Dedifferentiated amniotic fluid mesenchymal stem cell (primary cell): ENCODE data around the gene RXRA.

Experiments
- DNase-seq: peaks from one replicate; pipeline ENCODE4 v3.0.0-alpha.2; 2016; ENCODE audit errors: extremely low spot score

RXRA gene

DNA sequence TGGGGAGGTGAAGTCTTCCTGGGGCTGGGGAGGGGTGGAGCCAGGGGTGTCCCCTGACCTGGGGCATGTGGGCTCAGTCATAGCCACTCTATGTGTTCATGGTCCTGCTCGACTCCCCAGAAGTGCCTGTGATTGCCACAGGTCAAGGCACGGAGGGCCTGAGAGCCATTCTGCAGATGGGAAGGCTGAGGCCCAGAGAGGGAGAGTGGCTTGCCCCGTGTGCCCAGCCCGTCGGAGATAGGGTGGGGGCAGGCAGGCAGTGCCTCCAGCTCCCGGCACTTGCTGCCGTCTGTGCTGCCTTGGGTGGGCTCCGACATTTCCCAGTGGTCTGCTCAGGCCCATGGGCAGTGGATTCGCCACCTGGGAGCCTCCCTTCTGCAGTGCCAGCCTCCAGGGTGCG is 74.0 kb downstream of the RXRA start:
- DNase-seq = no peak

DNA sequence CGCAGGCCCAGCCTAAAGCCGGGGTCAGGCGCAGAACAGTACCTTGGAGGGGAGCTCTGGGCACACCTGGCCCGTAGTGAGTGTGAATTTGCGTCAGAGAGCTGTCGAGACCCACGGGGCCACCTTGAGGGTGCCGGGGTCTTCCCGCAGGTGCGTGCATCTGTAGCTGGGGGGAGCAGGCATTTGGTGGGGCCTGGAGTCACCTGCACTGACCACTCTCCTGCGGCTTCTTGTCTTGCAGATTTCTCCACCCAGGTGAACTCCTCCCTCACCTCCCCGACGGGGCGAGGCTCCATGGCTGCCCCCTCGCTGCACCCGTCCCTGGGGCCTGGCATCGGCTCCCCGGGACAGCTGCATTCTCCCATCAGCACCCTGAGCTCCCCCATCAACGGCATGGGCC is 75.1 kb downstream of the RXRA start:
- DNase-seq = no peak

DNA sequence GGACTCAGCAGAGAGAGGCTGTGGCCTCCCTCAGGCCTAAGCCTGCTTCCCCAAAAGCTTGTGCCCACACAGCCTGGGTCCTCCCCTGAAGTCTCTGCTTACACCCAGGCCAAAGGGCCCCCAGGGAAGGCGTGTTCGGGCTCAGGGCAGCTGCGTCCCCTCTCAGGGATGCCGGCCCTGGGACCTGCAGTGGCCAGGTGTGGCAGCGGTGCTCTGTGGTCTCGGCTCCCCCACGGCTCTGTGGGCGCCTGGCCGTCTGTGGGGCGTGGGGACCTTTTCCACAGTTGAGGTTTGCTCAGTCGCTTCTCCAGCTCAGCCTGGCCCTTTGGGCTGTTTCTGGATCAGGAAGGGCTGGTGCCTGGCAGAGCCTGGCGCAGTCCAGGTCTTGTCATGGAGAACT is 75.9 kb downstream of the RXRA start:
- no peak for DNase-seq

DNA sequence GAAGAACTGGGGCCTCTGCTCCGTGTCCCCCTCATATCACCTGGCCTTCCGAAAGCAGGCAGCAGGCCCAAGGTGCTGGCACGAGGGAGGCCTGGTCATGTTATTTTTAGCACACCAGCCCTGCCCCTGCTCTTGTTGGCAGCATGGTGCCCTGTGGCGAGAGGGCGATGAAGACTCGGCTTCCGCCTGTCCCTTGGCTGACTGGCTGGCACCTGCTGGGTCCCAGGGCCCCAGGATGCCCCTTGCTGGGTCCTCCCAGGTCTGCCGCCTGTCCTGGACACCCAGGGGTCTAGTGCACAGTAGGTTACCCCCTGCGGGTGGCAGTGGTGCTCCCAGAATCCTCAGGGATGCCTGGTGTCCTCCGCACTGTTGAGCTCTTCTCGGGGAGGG is 77.0 kb downstream of the RXRA start:
- DNase-seq = no peak

DNA sequence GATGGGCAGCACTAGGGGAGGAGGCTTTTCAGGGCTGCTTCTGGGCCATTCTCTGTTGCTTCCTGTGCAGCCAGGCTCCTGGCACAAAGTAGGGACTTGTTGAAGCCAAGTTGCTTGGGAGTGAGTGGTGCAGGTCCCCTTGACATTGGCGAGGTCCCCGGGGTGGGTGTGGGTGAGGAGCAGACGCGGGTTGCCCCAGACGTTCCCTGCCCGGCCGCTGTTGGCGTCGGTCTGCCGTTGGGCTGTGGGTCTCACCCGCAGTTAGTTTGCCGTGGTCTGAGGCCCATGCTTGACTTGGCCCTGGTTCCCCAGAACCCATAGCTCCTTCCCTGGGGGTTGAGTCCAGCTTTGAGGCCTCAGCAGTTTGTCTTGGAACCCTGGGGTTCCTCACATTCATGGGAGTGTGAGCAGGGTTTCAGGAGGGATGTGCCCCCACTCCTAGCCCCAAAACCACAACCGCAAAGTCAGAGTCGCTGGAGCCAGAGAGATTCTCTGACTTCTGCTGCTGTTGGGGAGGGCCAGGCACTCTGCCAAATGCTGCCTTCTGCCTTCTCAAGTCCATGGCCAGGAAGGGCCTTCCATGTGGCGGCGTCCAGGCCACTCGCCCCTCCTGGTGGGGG is 77.5 kb downstream of the RXRA start:
- DNase-seq = no peak

DNA sequence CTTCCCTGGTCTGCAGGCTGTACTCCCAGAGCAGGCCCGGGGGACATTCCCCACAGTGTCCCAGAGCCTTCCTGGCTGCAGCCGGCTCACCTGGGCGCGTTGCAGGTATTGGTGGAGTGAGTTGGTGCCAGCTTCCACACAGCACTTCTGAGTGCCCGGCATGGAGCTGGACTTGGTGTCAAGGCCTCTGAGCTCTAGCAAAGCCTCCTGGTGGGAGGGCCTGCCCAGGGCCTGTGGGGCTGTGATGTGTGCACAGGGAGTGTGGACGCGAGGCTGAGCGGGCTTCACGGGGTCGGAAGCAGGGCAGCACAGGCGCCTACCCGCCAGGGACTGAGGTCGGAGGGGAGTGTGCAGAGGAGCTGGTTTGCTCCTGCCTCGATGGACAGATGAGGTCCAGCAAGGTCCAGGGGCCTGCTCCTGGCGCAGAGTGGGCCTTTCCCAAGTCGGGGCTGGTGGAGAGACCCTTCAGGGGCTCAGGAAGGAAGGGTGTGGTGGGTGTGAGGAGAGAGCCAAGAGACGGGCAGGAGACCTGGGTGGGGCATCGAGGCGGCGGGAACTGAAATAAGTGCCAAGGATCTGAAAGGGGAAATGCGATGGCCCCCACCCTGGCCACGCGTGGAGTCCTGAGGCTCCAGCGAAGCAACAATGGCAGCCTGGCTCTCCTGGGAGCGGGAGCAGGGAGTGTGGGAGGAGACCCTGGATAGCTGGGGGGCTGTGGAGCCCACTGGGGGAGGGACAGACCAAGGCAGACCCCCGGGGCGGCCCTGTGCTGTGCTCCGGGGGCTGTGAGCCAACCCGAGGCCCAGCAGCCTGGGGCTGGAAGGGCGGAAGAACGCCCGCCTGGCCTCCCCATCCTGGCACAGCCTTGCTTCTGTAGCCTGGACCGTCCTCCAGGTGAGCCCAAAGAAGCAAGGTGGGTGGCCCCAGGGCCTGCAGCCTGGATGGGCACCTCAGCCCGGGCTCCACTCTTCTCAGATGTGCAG is 78.4 kb downstream of the RXRA start:
- no peak for DNase-seq

DNA sequence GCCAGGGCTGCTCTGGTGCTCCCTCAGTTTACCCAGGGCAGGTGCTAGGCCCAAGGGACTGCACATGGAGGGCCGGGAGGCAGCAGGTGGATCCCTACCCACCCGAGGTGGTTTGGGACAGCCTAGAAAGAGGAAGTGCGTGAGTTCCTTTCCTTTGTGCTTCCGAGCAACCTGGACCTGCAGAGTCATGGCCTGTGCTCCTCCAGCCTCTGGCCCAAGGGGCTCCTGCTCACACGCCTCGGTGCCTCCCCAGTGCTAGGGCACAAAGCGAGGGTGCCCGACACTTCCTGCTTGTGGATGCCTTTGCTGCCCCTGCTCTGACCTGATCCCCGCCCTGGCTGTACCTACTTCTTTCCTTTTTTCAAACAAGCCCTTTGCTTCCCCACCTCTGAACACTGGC is 79.3 kb downstream of the RXRA start:
- no peak for DNase-seq

DNA sequence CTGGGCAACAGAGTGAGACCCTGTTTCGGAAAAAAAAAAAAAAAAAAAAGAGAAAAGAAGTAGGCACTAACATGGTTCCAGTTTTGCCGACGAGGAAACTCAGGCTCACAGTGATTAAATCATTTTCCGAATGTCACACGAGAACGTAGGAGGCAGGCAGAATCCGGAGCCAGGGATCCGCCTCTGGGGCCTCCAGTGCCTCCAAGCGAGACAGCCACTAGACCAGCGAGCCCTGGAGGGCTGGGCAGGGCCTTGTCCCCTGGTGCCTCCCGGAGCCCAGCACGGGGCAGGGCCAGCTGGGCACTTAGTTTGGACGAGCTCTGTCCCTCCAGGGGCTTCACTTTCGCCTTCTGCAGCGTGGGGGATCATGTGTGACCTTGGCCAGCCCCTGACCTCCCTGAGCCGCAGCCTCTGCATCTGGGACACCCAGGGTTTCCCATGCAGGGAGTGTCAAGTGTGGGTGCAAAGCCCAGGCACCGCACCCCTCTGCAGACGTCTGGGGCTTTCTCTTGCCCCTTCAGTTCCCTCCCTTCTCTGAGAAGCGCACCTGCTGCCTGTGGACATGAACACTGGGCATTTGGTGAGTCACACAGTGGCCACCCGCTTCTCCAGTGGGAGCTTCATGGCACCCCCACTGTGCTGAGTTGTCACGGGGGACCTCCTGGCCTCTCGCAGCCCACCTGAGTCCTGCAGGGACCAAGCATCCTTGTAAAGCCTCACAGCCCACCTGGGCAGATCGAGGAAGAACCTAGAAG is 80.3 kb downstream of the RXRA start:
- DNase-seq = peak; percentile 17

DNA sequence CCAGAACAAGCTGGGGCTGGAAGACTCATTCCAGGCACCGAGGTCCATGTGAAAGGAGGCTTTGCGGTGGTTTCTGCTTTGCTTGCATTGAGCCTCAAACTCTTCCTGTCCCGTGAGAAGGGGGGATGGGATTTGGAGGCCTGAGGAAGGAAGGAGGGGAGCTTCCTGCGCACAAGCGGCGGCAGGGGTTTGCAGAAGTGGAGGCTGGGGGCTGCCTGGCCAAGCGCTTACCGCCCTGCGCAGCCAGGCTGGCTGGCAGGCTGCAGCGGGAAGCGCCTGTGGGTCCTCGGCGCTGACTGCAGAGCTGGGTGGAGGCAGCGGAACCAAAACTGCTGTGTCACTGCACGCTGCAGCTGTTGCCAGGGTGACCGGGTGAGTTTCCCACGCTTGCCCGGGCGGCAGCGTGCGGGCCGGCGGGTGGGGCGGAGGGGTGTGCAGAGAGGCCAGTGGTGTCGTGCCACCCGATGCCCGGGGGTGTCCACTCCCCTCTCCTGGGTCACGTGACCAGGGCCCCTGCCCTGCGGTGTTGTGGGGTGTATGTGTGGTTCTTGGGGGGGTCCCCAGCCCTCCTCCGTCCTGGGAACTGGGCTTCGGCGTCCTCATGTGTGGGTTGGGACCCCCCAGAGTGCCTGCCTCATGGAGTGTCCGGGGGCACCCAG is 81.0 kb downstream of the RXRA start:
- DNase-seq = peak; percentile 91

DNA sequence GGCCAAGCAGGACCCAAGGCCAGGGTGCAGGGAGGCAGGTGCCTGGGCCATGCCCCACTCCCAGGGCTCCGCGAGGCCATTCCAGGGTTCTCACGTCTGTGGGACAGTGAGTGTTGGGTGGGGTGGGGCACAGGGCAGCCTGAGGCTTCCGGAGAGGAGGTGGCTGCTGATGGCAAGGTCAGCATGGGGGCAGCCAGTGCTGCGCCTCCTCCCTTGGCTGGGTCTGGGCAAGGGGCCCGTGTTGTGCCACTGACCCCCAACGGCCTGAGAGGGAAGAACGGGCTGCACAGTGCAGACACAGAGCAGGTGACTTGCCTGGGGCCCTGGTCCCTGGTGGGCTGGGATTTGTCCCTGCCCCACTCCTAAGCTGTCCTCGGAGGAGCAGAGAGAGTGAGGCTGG is 82.1 kb downstream of the RXRA start:
- no peak for DNase-seq

DNA sequence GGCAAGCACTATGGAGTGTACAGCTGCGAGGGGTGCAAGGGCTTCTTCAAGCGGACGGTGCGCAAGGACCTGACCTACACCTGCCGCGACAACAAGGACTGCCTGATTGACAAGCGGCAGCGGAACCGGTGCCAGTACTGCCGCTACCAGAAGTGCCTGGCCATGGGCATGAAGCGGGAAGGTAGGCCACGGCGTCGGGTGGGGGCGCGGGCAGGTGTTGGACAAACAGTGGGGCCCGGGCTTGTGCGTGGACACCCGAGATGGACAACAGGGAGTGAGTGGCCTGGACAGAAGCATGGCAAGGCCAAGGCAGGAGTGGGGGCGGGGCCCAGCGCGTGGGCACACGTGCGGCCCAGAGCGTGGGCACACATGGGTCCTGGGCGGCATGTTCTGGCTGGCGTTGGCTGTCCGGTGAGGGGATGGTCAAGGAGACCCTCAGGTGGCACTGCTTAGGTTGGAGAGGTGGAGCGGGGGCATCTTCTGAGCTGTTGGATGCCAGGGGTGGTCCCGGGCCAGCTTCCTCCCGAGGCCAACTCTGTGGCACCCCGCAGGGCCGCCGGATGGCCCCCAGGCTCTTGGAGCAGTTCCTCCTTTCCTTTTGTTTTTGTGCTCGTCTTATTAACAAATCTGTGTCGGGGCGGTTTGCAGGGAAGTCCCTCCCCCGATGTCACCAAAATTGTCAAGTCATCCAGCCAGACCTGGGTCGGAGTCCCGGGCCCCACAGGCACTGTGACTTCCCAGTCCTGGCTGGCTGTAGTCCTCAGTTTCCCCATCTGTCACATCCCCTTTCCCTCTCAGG is 82.9 kb downstream of the RXRA start:
- DNase-seq = no peak

DNA sequence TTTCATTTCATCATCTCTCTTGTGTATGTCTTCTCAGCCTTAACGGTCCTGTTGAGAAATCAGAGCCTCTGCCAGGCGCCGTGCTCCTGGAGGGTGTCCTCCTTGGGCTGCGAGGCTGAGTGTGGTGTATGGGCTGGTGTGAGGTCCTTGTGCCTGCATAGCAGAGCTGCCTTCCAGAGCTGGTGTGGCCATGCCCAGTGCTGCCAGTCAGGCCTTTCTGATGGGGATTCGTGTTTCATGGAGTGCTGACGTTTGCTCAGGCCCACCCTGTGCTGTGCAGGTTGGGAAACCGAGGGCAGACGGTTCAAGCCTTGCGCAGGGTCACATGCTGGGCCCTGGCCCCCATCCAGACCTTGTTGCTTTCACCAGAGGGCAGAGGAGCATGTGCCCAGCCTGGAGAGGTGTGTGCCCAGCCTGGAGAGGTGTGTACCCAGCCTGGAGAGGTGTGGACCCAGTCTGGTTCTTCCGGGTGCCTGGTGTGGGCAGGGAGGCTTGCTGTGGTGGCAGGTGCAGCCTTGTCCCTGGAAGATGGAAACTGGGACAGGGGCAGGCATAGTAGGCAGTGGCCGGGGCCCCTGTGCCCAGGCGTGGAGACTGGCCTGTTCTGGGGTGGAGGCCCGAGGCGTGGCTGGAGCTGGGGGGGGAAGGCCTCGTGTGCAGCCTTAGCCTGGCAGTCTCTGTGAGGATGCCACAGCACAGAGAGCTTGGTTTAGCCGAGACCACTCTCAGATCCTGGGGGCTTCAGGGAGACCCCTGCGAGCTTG is 84.0 kb downstream of the RXRA start:
- no peak for DNase-seq

DNA sequence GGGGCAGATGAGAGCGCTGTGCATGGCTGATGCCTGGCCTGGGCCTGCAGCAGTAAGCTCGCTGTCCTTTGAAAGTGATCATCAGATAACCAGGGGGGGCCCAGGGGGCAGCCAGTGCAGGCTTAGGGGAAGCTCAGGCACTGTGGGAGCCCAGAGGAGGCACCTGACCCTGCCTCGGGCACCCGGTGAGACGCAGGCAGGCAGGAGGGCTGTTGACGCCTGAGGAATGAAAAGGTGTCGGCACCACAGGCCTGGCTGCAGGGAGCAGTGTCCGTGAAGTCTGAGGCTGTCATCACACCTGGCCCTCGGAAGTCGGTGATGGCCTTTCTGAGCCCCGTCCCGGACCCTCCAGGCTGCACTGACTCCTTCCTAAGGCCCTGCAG is 84.6 kb downstream of the RXRA start:
- no peak for DNase-seq

DNA sequence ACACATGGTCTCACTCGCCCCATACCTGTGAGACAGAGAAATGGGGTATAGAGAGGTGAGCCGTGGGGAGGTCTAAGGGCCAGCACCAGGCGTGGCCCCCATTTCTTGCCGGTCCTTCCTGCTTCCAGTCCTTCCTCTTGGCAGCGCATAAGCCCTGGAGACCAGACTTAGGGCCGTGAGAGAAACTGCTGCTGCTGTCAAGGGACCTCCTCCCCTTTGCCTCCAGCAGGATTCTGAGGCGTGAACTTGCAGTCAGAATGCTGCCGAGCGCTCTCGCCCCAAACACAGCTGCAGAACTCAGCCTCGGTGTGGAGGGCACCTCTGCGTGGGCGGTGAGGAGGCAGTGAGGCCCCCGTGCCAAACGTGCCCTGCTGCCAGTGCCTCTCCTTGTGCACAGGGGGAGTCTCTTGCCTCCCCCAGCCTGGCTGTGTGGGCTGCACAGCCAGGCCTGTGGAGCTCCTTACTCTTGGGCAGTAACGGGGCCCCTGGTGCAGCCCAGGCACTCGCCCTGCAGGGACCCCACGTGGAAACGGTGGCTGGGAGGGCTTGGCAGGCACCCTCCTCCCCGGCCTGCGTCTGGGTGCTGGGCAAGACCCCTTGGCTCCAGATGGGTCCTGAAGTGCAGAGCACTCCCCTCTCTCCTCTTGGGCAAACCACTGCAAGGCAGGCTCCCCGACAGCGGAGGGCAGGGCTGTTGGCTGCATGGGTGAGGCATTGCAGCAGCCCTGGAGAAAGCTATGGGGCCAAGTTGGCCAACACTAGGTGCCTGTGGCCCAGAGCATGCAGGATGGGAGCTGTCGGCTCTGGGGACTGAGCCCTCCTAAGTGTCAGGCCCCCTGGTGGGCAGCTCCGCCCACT is 85.4 kb downstream of the RXRA start:
- DNase-seq = no peak

DNA sequence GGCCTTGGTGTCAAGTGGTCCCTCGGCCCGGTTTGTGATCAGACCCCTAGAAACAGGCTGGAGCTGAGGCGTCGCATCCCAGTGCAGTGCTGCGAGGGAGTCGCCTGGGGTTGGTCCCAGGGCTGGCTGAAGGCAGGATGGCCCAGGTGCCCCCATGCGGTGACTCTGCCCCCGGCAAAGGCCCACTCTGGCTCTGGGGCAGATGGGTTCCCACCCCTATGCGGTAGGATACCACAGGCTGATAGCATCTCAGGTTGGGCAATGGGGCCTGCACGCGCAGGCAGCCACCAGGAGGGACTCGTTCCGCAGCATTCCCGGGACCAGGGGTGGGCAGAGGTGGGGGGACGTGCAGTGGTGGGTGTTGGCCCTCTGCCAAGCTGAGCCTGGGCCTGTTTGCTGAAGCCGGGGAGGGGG is 86.0 kb downstream of the RXRA start:
- DNase-seq = no peak

DNA sequence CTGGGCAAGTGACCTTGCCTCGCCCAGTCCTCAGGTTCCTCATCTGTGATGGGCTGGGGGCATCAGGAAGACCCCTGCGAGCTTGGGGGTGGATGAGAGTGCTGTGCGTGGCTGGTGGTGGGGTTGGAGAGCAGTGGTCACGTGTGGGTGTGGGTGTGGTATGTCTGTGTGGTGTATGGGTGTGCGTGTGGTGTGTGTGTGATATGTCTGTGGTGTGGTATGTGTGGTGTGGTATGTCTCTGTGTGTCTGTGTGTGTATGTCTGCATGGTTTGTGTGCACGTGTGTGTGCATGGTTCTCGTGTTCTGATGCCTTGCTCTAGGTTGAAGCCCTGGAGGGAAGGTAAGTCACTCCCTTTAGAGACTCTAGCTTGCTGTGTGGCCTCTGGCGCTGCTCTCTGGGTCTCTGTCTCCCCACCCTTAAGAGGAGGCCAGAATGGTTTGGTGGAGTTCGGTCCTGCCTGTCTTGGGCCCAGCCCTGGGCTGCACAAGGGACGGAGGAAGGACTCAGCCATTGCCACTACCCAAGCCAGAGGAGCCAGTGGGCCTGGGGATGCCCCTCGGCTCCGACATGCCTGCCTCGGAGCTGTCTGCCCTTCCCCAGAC is 87.0 kb downstream of the RXRA start:
- no peak for DNase-seq

DNA sequence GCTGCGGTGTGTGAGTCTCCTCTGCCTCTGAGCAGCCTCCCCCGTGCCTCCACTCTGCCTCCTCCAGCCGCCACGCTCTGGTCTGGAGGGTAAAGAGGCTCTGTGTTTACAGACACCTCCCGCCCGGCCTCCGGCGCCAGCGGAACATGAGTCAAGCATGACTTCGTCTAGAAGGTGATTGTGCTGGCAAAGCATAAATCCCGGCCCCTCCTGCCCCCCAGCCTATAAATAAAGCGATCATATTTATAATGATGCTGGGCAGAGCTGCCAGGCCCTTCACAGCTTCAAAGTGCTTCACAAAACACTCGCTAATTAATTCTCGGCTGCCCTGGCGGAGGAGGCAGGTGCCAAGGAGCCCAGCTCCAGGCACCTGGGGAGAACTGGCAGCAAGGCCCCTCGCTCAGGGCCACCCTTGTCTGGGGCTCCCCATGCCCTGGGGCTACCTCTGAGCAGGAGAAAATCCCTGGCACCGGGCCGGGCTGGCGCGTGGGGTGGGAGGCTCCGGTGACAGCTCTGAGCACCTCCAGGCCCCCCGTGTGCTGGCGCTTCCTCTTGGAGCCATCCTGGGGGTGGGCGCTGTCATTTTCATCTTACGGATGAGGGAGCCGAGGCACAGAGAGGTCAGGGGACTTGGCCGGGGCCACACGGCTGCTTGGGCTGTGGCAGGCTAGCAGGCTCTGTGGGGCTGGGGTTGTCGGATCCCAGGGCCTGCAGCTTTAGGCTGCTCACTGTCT is 87.8 kb downstream of the RXRA start:
- DNase-seq = peak; percentile 52

DNA sequence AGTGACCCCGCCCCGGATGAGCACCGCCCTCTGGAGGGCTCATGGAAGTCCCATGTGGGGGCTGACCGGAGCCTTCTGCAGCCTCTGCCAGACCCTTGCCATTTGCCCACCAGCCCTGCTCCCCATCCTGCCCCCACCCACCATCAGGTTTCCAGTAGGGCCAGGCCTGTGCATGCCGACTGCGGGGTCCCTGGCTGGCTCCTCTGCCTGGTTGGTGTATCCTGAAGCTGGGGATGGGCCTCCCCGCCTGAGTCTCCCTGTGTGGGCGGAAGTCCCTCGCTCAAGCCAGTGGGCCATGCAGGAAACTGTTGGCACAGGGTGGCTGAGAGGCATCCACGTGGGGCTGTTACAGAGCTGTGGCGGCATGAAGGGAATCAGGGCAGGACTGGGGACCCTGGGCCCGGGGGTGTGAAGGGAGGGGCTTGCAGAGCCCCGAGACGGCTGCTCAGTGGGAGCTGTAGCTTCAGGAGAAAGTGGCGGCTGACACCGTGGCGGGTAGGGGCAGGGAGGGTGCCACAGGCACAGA is 88.7 kb downstream of the RXRA start:
- no peak for DNase-seq
